GM21360 (cell line): Measurements from ENCODE around the gene ELOVL7.
"Not testable (repeated sequence)": the region's sequence is repeated elsewhere in the genome, so short reads cannot be mapped to it uniquely, and the experiment has no call there.

Experiments
- ATAC-seq: cut with Tn5 transposase; IDR thresholded peaks from one replicate; pipeline ENCODE4 v1.9.1; 2021; ENCODE audit warnings: mild to moderate bottlenecking, moderate library complexity; ENCODE audit not compliant: unreplicated experiment

The ELOVL7 gene

GRCh38 chr5:60718166-60718892 lies 125.7 kb downstream of the ELOVL7 start:
- no peak for ATAC-seq

GRCh38 chr5:60715201-60715928 lies 128.7 kb downstream of the ELOVL7 start:
- not testable (repeated sequence) for ATAC-seq

GRCh38 chr5:60712950-60713349 lies 131.1 kb downstream of the ELOVL7 start:
- no peak for ATAC-seq

GRCh38 chr5:60711892-60712291 lies 132.2 kb downstream of the ELOVL7 start:
- not testable (repeated sequence) for ATAC-seq

GRCh38 chr5:60710362-60710761 lies 133.7 kb downstream of the ELOVL7 start:
- ATAC-seq: no peak

GRCh38 chr5:60705144-60705543 lies 138.9 kb downstream of the ELOVL7 start:
- no peak for ATAC-seq

GRCh38 chr5:60703944-60704343 lies 140.1 kb downstream of the ELOVL7 start:
- ATAC-seq: no peak
